ENCODE results near the gene ANKK1. TPM values are rescaled to one million over a fixed set of nuclear protein-coding genes. Genes with fewer than 3 reads are reported as not detected.

The ANKK1 gene
- total and polyA plus RNA-seq, 4 donors, result 0.01 to 0.08 TPM; not detected in 2

DNA sequence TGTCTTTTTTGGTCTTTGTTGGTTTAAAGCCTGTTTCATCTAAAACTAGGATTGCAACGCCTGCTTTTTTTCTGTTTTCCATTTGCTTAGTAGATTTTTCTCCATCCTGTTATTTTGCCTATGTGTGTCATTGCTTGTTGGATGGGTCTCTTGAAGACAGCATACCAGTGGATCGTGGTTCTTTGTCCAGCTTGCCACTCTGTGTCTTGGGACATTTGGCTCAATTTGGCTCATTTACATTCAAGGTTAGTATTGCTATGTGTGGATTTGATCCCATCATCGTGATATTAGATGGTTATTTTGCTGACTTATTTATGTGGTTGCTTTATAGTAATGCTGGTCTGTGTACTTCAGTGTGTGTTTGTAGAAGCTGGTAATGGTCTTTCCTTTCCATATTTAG is 31.4 kb upstream of the ANKK1 start:
- H3K9ac ChIP-seq (ENCODE audit: low read depth in 1 of 2, low read length in 2 of 2), result no peak overlapping the region
- no peaks in the 10 kb centered on the region for H3K4me1 ChIP-seq (ENCODE audit: control insufficient read depth in 4 of 4, insufficient read depth in 4 of 4, low read length in 3 of 4)
- TF ChIP-seq TAF1 (conservative IDR thresholded peaks at IDR 0.05), result no peak
- TF ChIP-seq CTCF (IDR thresholded peaks at IDR 0.05; ENCODE audit: low read depth, low read length, missing input control), result no peak
- TF ChIP-seq HNF4A (conservative IDR thresholded peaks at IDR 0.05), result no peak
- no peak for TF ChIP-seq RAD21 (IDR thresholded peaks at IDR 0.05)
- no peak for TF ChIP-seq REST (IDR thresholded peaks at IDR 0.05)
- no peak for TF ChIP-seq FOXA1 (IDR thresholded peaks at IDR 0.05)
- no peak for TF ChIP-seq GABPA (IDR thresholded peaks at IDR 0.05 in 1 of 2, conservative IDR thresholded peaks at IDR 0.05 in 1 of 2)
- TF ChIP-seq NR2F2 (IDR thresholded peaks at IDR 0.05), result no peak
- TF ChIP-seq EGR1 (IDR thresholded peaks at IDR 0.05; ENCODE audit: low read depth in 2 of 2), result no peak
- no peak for TF ChIP-seq SP1 (IDR thresholded peaks at IDR 0.05)
- TF ChIP-seq ATF3 (IDR thresholded peaks at IDR 0.05), result no peak
- no peak for TF ChIP-seq RXRA (IDR thresholded peaks at IDR 0.05)
- no peak overlapping the region for H3K27ac ChIP-seq (ENCODE audit: low read depth in 1 of 2, low read length in 2 of 2)
- peaks cover 4 to 40% (median 28%) of the 10 kb centered on the region in 4 donors for H3K36me3 ChIP-seq (ENCODE audit: control insufficient read depth in 4 of 4, insufficient read depth in 3 of 4, low read depth in 1 of 4, low read length in 3 of 4)
- no peak overlapping the region for H3K4me3 ChIP-seq (ENCODE audit: low read depth in 1 of 3, low read length in 3 of 3)
- H3K9me3 ChIP-seq (ENCODE audit: control insufficient read depth in 4 of 4, low read length in 3 of 4), result peaks cover 0 to 11% (median 3%) of the 10 kb centered on the region in 4 donors
- WGBS, result 96% methylated on average over 3 of the region's 3 CpGs
- H3K27me3 ChIP-seq (ENCODE audit: control insufficient read depth in 4 of 4, insufficient read depth in 4 of 4, low read length in 3 of 4), result no peaks in the 10 kb centered on the region
- DNase-seq (ENCODE audit: low spot score), result no peak

DNA sequence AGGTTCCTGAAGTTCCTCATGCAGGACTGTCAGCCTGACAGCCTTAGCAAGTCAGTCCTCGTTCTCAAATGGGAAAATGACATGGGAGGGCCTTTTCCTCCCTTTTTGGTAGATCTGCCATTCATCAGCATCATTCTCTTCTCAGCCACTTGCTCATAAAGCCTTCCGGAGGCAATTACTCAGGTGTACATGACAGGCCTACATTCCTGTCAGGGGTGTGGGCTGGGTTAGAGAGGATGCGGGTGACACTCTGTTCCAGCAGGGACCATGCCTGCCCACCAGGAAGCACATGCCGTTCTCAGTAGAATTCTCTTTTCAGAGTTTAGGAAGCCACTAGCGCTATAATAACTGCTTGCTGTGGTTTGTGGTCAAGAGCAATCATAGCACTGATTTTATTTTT is 24.2 kb upstream of the ANKK1 start:
- 85% methylated on average over 5 of the region's 5 CpGs for WGBS
- Histone ChIP-seq H3K27me3 (ENCODE audit: control insufficient read depth in 4 of 4, insufficient read depth in 4 of 4, low read length in 3 of 4) (no peaks in the 10 kb centered on the region), H3K4me1 (ENCODE audit: control insufficient read depth in 4 of 4, insufficient read depth in 4 of 4, low read length in 3 of 4) (no peaks in the 10 kb centered on the region), H3K9ac (ENCODE audit: low read depth in 1 of 2, low read length in 2 of 2) (no peak overlapping the region), H3K36me3 (ENCODE audit: control insufficient read depth in 4 of 4, insufficient read depth in 3 of 4, low read depth in 1 of 4, low read length in 3 of 4) (peaks cover 0 to 55% (median 27%) of the 10 kb centered on the region in 4 donors), H3K9me3 (ENCODE audit: control insufficient read depth in 4 of 4, low read length in 3 of 4) (no peaks in the 10 kb centered on the region), H3K27ac (ENCODE audit: low read depth in 1 of 2, low read length in 2 of 2) (no peak overlapping the region), H3K4me3 (ENCODE audit: low read depth in 1 of 3, low read length in 3 of 3) (no peak overlapping the region)
- no peak for DNase-seq (ENCODE audit: low spot score)
- no peak for TF ChIP-seq HNF4A (conservative IDR thresholded peaks at IDR 0.05)
- TF ChIP-seq NR2F2 (IDR thresholded peaks at IDR 0.05), result no peak
- no peak for TF ChIP-seq HNF4G (IDR thresholded peaks at IDR 0.05)
- TF ChIP-seq JUND (IDR thresholded peaks at IDR 0.05), result no peak
- TF ChIP-seq RXRA (IDR thresholded peaks at IDR 0.05), result no peak
- TF ChIP-seq, protein P1, sequence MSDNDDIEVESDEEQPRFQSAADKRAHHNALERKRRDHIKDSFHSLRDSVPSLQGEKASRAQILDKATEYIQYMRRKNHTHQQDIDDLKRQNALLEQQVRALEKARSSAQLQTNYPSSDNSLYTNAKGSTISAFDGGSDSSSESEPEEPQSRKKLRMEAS (IDR thresholded peaks at IDR 0.05), result no peak

Measured in liver (tissue), 9 donors.